ENCODE data around the gene NMRK2. TPM values are rescaled to one million over a fixed set of nuclear protein-coding genes. Genes with fewer than 3 reads are reported as not detected.
A peak's percentile ranks its signal among the peaks of the same experiment; 100 is the strongest.

Gene NMRK2
- total RNA-seq, 1 experiment from 2014 or later: not detected

GRCh38 chr19:3968556-3969434, 35.9 kb downstream of the NMRK2 start:
- DNase-seq (ENCODE audit: low spot score): peak; percentile 99
- BruUV-seq (replicated peaks): TSS peak; percentile 62
- no peaks in the 10 kb centered on the region for H3K9me3 ChIP-seq (ENCODE audit: low read depth, low read length, poor library complexity, severe bottlenecking)
- H3K27me3 ChIP-seq (replicated peaks; ENCODE audit: insufficient read depth, low read depth, low read length, poor library complexity): no peaks in the 10 kb centered on the region
- peak overlapping the region; percentile 93 for H3K4me3 ChIP-seq (ENCODE audit: low read depth, low read length, poor library complexity, severe bottlenecking)
- H3K4me1 ChIP-seq (ENCODE audit: insufficient read depth, low read length, poor library complexity, severe bottlenecking): peaks cover 20% of the 10 kb centered on the region
- ChIA-PET POLR2A (ENCODE audit: low non-redundant PET) (interaction anchor here (0.6 to 1.2 kb wide), 5 partner anchors 10 to 278 kb away, joined by 3 to 8 read pairs (median 4); partner anchors contain the start of genes EEF2 and YJU2), CTCF (interaction anchor here (0.6 to 1.3 kb wide), 3 partner anchors 13 to 170 kb away, joined by 3 to 10 read pairs (median 6); no protein-coding TSS in a partner anchor)
- intact Hi-C loops (cut with micrococcal nuclease; ENCODE audit: unreplicated experiment): no loop called here
- peaks cover 33% of the 10 kb centered on the region for H3K36me3 ChIP-seq (ENCODE audit: insufficient read depth, low read length, poor library complexity, severe bottlenecking)
- peak overlapping the region; percentile 94 for H3K27ac ChIP-seq (ENCODE audit: low read depth, low read length, poor library complexity, severe bottlenecking)
- TF ChIP-seq CTCF (conservative IDR thresholded peaks at IDR 0.05; ENCODE audit: low read depth, low read length) (no peak), EZH2 (IDR thresholded peaks at IDR 0.05; ENCODE audit: borderline replicate concordance, low read depth, low read length, poor library complexity, severe bottlenecking) (no peak)

GRCh38 chr19:3969435-3970312, 36.8 kb downstream of the NMRK2 start:
- intact Hi-C loops (cut with micrococcal nuclease; ENCODE audit: unreplicated experiment): no loop called here
- no peaks in the 10 kb centered on the region for H3K9me3 ChIP-seq (ENCODE audit: low read depth, low read length, poor library complexity, severe bottlenecking)
- BruUV-seq (replicated peaks): no TSS peak
- peak; percentile 65 for DNase-seq (ENCODE audit: low spot score)
- H3K4me1 ChIP-seq (ENCODE audit: insufficient read depth, low read length, poor library complexity, severe bottlenecking): peaks cover 20% of the 10 kb centered on the region
- H3K27me3 ChIP-seq (replicated peaks; ENCODE audit: insufficient read depth, low read depth, low read length, poor library complexity): no peaks in the 10 kb centered on the region
- ChIA-PET POLR2A (ENCODE audit: low non-redundant PET) (interaction anchor here (0.7 to 1.2 kb wide), 3 partner anchors 9 to 105 kb away, joined by 3 to 8 read pairs (median 4); partner anchors contain the start of gene EEF2), CTCF (interaction anchor here (1.3 kb wide), 1 partner anchor 18 kb away, joined by 10 read pairs; no protein-coding TSS in a partner anchor)
- TF ChIP-seq EZH2 (IDR thresholded peaks at IDR 0.05; ENCODE audit: borderline replicate concordance, low read depth, low read length, poor library complexity, severe bottlenecking) (no peak), CTCF (conservative IDR thresholded peaks at IDR 0.05; ENCODE audit: low read depth, low read length) (peak; percentile 28; the same call in 1 of the 2 replicates)
- peak overlapping the region; percentile 93 for H3K4me3 ChIP-seq (ENCODE audit: low read depth, low read length, poor library complexity, severe bottlenecking)
- peaks cover 30% of the 10 kb centered on the region for H3K36me3 ChIP-seq (ENCODE audit: insufficient read depth, low read length, poor library complexity, severe bottlenecking)
- peak overlapping the region; percentile 94 for H3K27ac ChIP-seq (ENCODE audit: low read depth, low read length, poor library complexity, severe bottlenecking)

- no peak for DNase-seq (ENCODE audit: low spot score)
- ChIA-PET POLR2A (ENCODE audit: low non-redundant PET) (interaction anchor here (0.5 kb wide), 1 partner anchor 10 kb away, joined by 4 read pairs; no protein-coding TSS in a partner anchor), CTCF (no interaction called here)
- Histone ChIP-seq H3K4me3 (ENCODE audit: low read depth, low read length, poor library complexity, severe bottlenecking) (peak overlapping the region; percentile 93), H3K27me3 (replicated peaks; ENCODE audit: insufficient read depth, low read depth, low read length, poor library complexity) (no peaks in the 10 kb centered on the region), H3K36me3 (ENCODE audit: insufficient read depth, low read length, poor library complexity, severe bottlenecking) (peaks cover 31% of the 10 kb centered on the region), H3K27ac (ENCODE audit: low read depth, low read length, poor library complexity, severe bottlenecking) (peak overlapping the region; percentile 94), H3K9me3 (ENCODE audit: low read depth, low read length, poor library complexity, severe bottlenecking) (no peaks in the 10 kb centered on the region), H3K4me1 (ENCODE audit: insufficient read depth, low read length, poor library complexity, severe bottlenecking) (peaks cover 20% of the 10 kb centered on the region)
- intact Hi-C loops (cut with micrococcal nuclease; ENCODE audit: unreplicated experiment): no loop called here
- no TSS peak for BruUV-seq (replicated peaks)
- TF ChIP-seq EZH2 (IDR thresholded peaks at IDR 0.05; ENCODE audit: borderline replicate concordance, low read depth, low read length, poor library complexity, severe bottlenecking) (no peak), CTCF (conservative IDR thresholded peaks at IDR 0.05; ENCODE audit: low read depth, low read length) (no peak)
Observed at GRCh38 chr19:3970313-3970807, 37.5 kb downstream of the NMRK2 start.

Measured in A673 (cell line).